H9 (cell line): ENCODE measurements around the gene ASB18. TPM values are rescaled to one million over a fixed set of nuclear protein-coding genes. Genes with fewer than 3 reads are reported as not detected.

Source experiments
- DNase-seq: peaks from one replicate; pipeline ENCODE4 v3.0.0-alpha.2; 2017
- H2AFZ ChIP-seq: one replicate; pipeline ENCODE4 v1.6.1; 2013; ENCODE audit warnings: mild to moderate bottlenecking, low read length, control low read depth, moderate library complexity
- H2AK5ac ChIP-seq: 2 replicates; pipeline ENCODE4 v1.6.1; 2013; ENCODE audit warnings: low read length, control low read depth, mixed read lengths; ENCODE audit not compliant: insufficient read length
- H2BK120ac ChIP-seq: one replicate; pipeline ENCODE4 v1.6.1; 2013; ENCODE audit warnings: low read depth, mild to moderate bottlenecking, low read length, control low read depth, inconsistent platforms; ENCODE audit not compliant: poor library complexity, severe bottlenecking
- H2BK12ac ChIP-seq: 2 replicates; pipeline ENCODE4 v1.6.1; 2013; ENCODE audit warnings: low read length, control low read depth, mixed read lengths, low read depth; ENCODE audit not compliant: insufficient read length
- H2BK15ac ChIP-seq: 2 replicates; pipeline ENCODE4 v1.6.1; 2013; ENCODE audit warnings: low read depth, low read length, control low read depth
- H2BK20ac ChIP-seq: one replicate; pipeline ENCODE4 v1.6.1; 2013; ENCODE audit warnings: low read depth, mild to moderate bottlenecking, low read length, control low read depth, inconsistent platforms; ENCODE audit not compliant: poor library complexity, severe bottlenecking
- H2BK5ac ChIP-seq: 2 replicates; pipeline ENCODE4 v1.6.1; 2013; ENCODE audit warnings: low read length, control low read depth, mixed read lengths; ENCODE audit not compliant: insufficient read length
- H3K14ac ChIP-seq: 2 replicates; pipeline ENCODE4 v1.6.1; 2013; ENCODE audit warnings: low read length, control low read depth; ENCODE audit not compliant: insufficient read depth
- H3K18ac ChIP-seq: 2 replicates; pipeline ENCODE4 v1.6.1; 2013; ENCODE audit warnings: low read depth, mild to moderate bottlenecking, mixed read lengths, low read length, control low read depth; ENCODE audit not compliant: insufficient read length
- H3K23ac ChIP-seq: 2 replicates; pipeline ENCODE4 v1.6.1; 2013; ENCODE audit warnings: low read length, control low read depth, mixed read lengths, low read depth; ENCODE audit not compliant: insufficient read length
- H3K23me2 ChIP-seq: 2 replicates; pipeline ENCODE4 v1.6.1; 2013; ENCODE audit warnings: low read depth, mild to moderate bottlenecking, mixed read lengths, low read length, control low read depth; ENCODE audit not compliant: insufficient read length, poor library complexity, severe bottlenecking
- H3K27ac ChIP-seq: 2 replicates; pipeline ENCODE4 v1.5.1; 2013; ENCODE audit warnings: low read length, control low read depth, mixed read lengths, low read depth; ENCODE audit not compliant: insufficient read length
- H3K27me3 ChIP-seq: 2 replicates; pipeline ENCODE4 v1.6.1; 2013; ENCODE audit warnings: low read length, control low read depth, inconsistent platforms; ENCODE audit not compliant: insufficient read depth
- H3K4ac ChIP-seq: 2 replicates; pipeline ENCODE4 v1.6.1; 2013; ENCODE audit warnings: low read depth, mild to moderate bottlenecking, control low read depth, inconsistent platforms, low read length, moderate library complexity
- H3K4me1 ChIP-seq: 2 replicates; pipeline ENCODE4 v1.6.1; 2013; ENCODE audit warnings: low read length, control low read depth, inconsistent platforms; ENCODE audit not compliant: insufficient read depth
- H3K4me2 ChIP-seq: 2 replicates; pipeline ENCODE4 v1.6.1; 2013; ENCODE audit warnings: low read length, control low read depth, mixed read lengths; ENCODE audit not compliant: insufficient read length, insufficient read depth
- H3K56ac ChIP-seq: 2 replicates; pipeline ENCODE4 v1.6.1; 2013; ENCODE audit warnings: low read depth, mild to moderate bottlenecking, mixed read lengths, low read length, control low read depth; ENCODE audit not compliant: insufficient read length
- H3K79me1 ChIP-seq: 2 replicates; pipeline ENCODE4 v1.6.1; 2013; ENCODE audit warnings: low read depth, mild to moderate bottlenecking, moderate library complexity, low read length, control low read depth, inconsistent platforms; ENCODE audit not compliant: insufficient read depth, poor library complexity, severe bottlenecking
- H3K79me2 ChIP-seq: 2 replicates; pipeline ENCODE4 v1.6.1; 2013; ENCODE audit warnings: low read length, control low read depth, inconsistent platforms; ENCODE audit not compliant: insufficient read depth
- H3K9ac ChIP-seq: 2 replicates; pipeline ENCODE4 v1.6.1; 2013; ENCODE audit warnings: low read length, control low read depth, mixed read lengths; ENCODE audit not compliant: insufficient read length; ENCODE audit errors: extremely low read depth
- H3K9me3 ChIP-seq: one replicate; pipeline ENCODE4 v1.6.1; 2013; ENCODE audit warnings: low read depth, low read length, inconsistent platforms; ENCODE audit not compliant: control insufficient read depth
- H3T11ph ChIP-seq: one replicate; pipeline ENCODE4 v1.6.1; 2013; ENCODE audit warnings: mild to moderate bottlenecking, low read length, control low read depth, inconsistent platforms
- H4K20me1 ChIP-seq: one replicate; pipeline ENCODE4 v1.6.1; 2013; ENCODE audit not compliant: control insufficient read depth, insufficient read length, insufficient read depth
- H4K5ac ChIP-seq: 2 replicates; pipeline ENCODE4 v1.6.1; 2013; ENCODE audit warnings: low read depth, mild to moderate bottlenecking, mixed read lengths, low read length, control low read depth; ENCODE audit not compliant: insufficient read length
- H4K8ac ChIP-seq: replicated peaks from 2 replicates; pipeline ENCODE4 v1.6.1; 2013; ENCODE audit warnings: low read length, control low read depth, mixed read lengths, low read depth; ENCODE audit not compliant: insufficient read length
- H4K91ac ChIP-seq: 2 replicates; pipeline ENCODE4 v1.6.1; 2013; ENCODE audit warnings: low read depth, mild to moderate bottlenecking, moderate library complexity, mixed read lengths, low read length, control low read depth; ENCODE audit not compliant: insufficient read length
- H3K27ac Mint-ChIP-seq, 3 experiments: 2 replicates in 2 of 3; 3 replicates in 1 of 3; pipeline ENCODE4 v1.8.0; 2020 to 2021; ENCODE audit warnings: mixed read lengths in 3 of 3, mild to moderate bottlenecking in 1 of 3, moderate library complexity in 1 of 3
- H3K27me3 Mint-ChIP-seq: 2 replicates; pipeline ENCODE4 v1.8.0; 2021; ENCODE audit warnings: low read depth, mild to moderate bottlenecking, moderate library complexity, mixed read lengths
- H3K36me3 Mint-ChIP-seq, 3 experiments: 2 replicates in 2 of 3; 3 replicates in 1 of 3; pipeline ENCODE4 v1.8.0; 2020 to 2021; ENCODE audit warnings: low read depth in 3 of 3, mixed read lengths in 3 of 3; ENCODE audit not compliant: insufficient read depth in 1 of 3
- H3K4me1 Mint-ChIP-seq, 2 experiments: 2 replicates each; pipeline ENCODE4 v1.8.0; 2020; ENCODE audit warnings: mixed read lengths in 2 of 2
- H3K4me3 Mint-ChIP-seq, 2 experiments: 2 replicates in 1 of 2; 3 replicates in 1 of 2; pipeline ENCODE4 v1.8.0; 2020 to 2021; ENCODE audit warnings: mild to moderate bottlenecking in 2 of 2, mixed read lengths in 2 of 2, moderate library complexity in 1 of 2
- H3K9me3 Mint-ChIP-seq, 2 experiments: 2 replicates in 1 of 2; 3 replicates in 1 of 2; pipeline ENCODE4 v1.8.0; 2020; ENCODE audit warnings: mild to moderate bottlenecking in 2 of 2, mixed read lengths in 2 of 2, moderate library complexity in 1 of 2
- WGBS: extraction: QIAGEN DNeasy Blood & Tissue Kit; methylation state at CpG from one replicate; pipeline ENCODE4 v1.1.7; 2013; ENCODE audit warnings: missing lambda C conversion rate, low lambda C conversion rate, mixed read lengths; ENCODE audit not compliant: insufficient read length; ENCODE audit errors: extremely low coverage; 5-methylcytosine and 5-hydroxymethylcytosine counted together
- total RNA-seq: library from RNA; stranded (reverse); gene quantifications from 2 replicates; pipeline ENCODE4 v1.2.1, GENCODE V29; 2021
- TF ChIP-seq, protein P1 (sequence below): fragments of 200-600 bp; sonication (generic); conservative IDR thresholded peaks from 3 replicates; pipeline ENCODE4 v1.8.0; 2021; ENCODE audit warnings: antibody characterized with exemption, mild to moderate bottlenecking

The ASB18 gene
- total RNA-seq, 1 experiment from 2014 or later: not detected

DNA sequence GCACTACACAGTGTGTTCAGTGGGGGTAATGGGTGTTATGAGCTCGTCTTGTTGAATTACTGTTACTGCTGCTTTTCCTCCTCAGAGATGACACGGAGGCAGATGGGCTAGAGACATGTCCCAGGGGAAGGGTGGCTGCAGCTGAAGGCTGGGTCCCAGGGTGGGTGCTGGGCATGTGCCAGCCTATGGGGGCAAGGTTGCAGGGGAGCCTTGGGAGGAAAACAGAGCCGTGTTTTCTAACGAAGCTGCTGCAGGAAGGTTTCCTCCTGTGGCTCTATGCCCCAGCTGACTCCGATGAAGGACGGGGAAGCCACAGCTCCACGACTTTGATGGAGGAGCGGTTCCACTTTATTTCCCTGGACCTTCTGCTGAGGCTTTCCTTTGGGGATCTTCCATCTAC, 42.4 kb downstream of the ASB18 start:
- Histone ChIP-seq H3K14ac (no peak overlapping the region), H3K23me2 (no peaks in the 10 kb centered on the region), H3K23ac (no peak overlapping the region), H4K5ac (no peak overlapping the region), H4K8ac (no peak overlapping the region), H3K79me2 (no peaks in the 10 kb centered on the region), H2BK120ac (no peak overlapping the region), H2AFZ (no peak overlapping the region), H2BK12ac (no peak overlapping the region), H2BK20ac (no peak overlapping the region), H4K20me1 (no peaks in the 10 kb centered on the region), H3K4ac (no peak overlapping the region), H3T11ph (no peak overlapping the region), H3K4me1 (no peaks in the 10 kb centered on the region), H2BK15ac (no peak overlapping the region), H3K9ac (no peak overlapping the region), H3K9me3 (no peaks in the 10 kb centered on the region), H3K79me1 (no peaks in the 10 kb centered on the region), H3K18ac (no peak overlapping the region), H3K27me3 (no peaks in the 10 kb centered on the region), H3K56ac (no peak overlapping the region), H2AK5ac (no peak overlapping the region), H4K91ac (no peak overlapping the region), H2BK5ac (no peak overlapping the region), H3K4me2 (no peak overlapping the region), H3K27ac (no peak overlapping the region)
- Mint-ChIP-seq H3K27ac (no peak overlapping the region), H3K9me3 (peaks cover 19 to 25% of the 10 kb centered on the region in 2 experiments), H3K4me3 (no peak overlapping the region), H3K27me3 (peaks cover 22% of the 10 kb centered on the region), H3K4me1 (peaks cover 0 to 3% of the 10 kb centered on the region in 2 experiments; a peak in 1 of 4 replicates), H3K36me3 (peaks cover 1 to 13% (median 11%) of the 10 kb centered on the region in 3 experiments; a peak in 5 of 7 replicates)
- no CpG with 5 or more reads among the region's 8 CpGs for WGBS
- DNase-seq: no peak
- TF ChIP-seq, protein P1, sequence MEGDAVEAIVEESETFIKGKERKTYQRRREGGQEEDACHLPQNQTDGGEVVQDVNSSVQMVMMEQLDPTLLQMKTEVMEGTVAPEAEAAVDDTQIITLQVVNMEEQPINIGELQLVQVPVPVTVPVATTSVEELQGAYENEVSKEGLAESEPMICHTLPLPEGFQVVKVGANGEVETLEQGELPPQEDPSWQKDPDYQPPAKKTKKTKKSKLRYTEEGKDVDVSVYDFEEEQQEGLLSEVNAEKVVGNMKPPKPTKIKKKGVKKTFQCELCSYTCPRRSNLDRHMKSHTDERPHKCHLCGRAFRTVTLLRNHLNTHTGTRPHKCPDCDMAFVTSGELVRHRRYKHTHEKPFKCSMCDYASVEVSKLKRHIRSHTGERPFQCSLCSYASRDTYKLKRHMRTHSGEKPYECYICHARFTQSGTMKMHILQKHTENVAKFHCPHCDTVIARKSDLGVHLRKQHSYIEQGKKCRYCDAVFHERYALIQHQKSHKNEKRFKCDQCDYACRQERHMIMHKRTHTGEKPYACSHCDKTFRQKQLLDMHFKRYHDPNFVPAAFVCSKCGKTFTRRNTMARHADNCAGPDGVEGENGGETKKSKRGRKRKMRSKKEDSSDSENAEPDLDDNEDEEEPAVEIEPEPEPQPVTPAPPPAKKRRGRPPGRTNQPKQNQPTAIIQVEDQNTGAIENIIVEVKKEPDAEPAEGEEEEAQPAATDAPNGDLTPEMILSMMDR: no peak
